ENCODE data around the gene PTGFRN. TPM values are rescaled to one million over a fixed set of nuclear protein-coding genes. Genes with fewer than 3 reads are reported as not detected.
"Not testable (repeated sequence)": the region's sequence is repeated elsewhere in the genome, so short reads cannot be mapped to it uniquely, and the experiment has no call there.

The PTGFRN gene
- total and polyA plus RNA-seq, 8 donors = 38.1 to 77.5 (median 67.9) TPM

DNA sequence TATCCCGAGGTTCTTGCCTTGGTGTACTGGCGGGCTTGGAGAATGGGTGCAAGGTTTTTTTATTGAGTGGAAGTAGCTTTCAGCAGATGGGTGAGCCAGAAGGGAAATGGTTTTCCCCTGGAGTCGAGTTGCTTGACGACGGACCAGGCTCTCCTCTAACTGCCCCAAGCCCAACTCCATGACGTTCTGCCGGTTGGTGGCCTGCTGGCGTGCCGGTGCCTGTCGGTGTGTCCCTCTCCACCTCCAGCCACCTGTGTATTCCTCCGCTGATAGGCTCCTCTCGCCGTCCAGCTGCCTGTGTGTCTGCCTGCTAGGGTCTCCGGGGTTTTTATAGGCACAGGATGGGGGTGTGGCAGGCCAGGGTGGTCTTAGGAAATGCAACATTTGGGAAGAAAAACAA is 34.3 kb upstream of the PTGFRN start:
- H3K4me1 ChIP-seq = peaks cover 6 to 10% of the 10 kb centered on the region in 2 donors

GRCh38 chr1:116875946-116876345 is 33.8 kb upstream of the PTGFRN start:
- H3K27me3 ChIP-seq; intact Hi-C loops (cut with DNase I); DNase-seq; H3K36me3 ChIP-seq; ATAC-seq; H3K4me3 ChIP-seq; H3K9me3 ChIP-seq; H3K27ac ChIP-seq: not testable (repeated sequence)
- peaks cover 6 to 10% of the 10 kb centered on the region in 2 donors for H3K4me1 ChIP-seq

More for the DNA sequence above, 34.3 kb upstream of the PTGFRN start:
- no peak for DNase-seq
- H3K27me3 ChIP-seq = peaks cover 0 to 6% of the 10 kb centered on the region in 2 donors
- H3K4me3 ChIP-seq = no peak overlapping the region
- no peaks in the 10 kb centered on the region for H3K9me3 ChIP-seq
- H3K27ac ChIP-seq = no peak overlapping the region
- TF ChIP-seq CTCF (IDR thresholded peaks at IDR 0.05) = no peak
- H3K36me3 ChIP-seq = no peaks in the 10 kb centered on the region
- intact Hi-C loops (cut with DNase I) = no loop called here
- no peak for ATAC-seq

GRCh38 chr1:116877141-116877818 is 32.4 kb upstream of the PTGFRN start:
- Histone ChIP-seq H3K4me1 (peaks cover 6 to 10% of the 10 kb centered on the region in 2 donors), H3K4me3 (no peak overlapping the region), H3K27ac (peak overlapping the region in 1 of 2 donors; percentile 7), H3K27me3 (peaks cover 0 to 6% of the 10 kb centered on the region in 2 donors), H3K9me3 (no peaks in the 10 kb centered on the region), H3K36me3 (no peaks in the 10 kb centered on the region)
- DNase-seq (no peak), ATAC-seq (no peak)
- intact Hi-C loops (cut with DNase I) = no loop called here
- no peak for TF ChIP-seq CTCF (IDR thresholded peaks at IDR 0.05)

- intact Hi-C loops (cut with DNase I) = no loop called here
- H3K27me3 ChIP-seq = peaks cover 0 to 6% of the 10 kb centered on the region in 2 donors
- ATAC-seq (peak; percentile 13), DNase-seq (no peak)
- H3K9me3 ChIP-seq = no peaks in the 10 kb centered on the region
- no peak for TF ChIP-seq CTCF (IDR thresholded peaks at IDR 0.05)
- H3K4me3 ChIP-seq = no peak overlapping the region
- peak overlapping the region in 1 of 2 donors; percentile 24 for H3K27ac ChIP-seq
- no peaks in the 10 kb centered on the region for H3K36me3 ChIP-seq
- H3K4me1 ChIP-seq = peaks cover 6 to 10% of the 10 kb centered on the region in 2 donors
Measured at GRCh38 chr1:116878804-116879477, 30.8 kb upstream of the PTGFRN start.

GRCh38 chr1:116879478-116880133 is 30.1 kb upstream of the PTGFRN start:
- Histone ChIP-seq H3K4me3 (no peak overlapping the region), H3K27me3 (peaks cover 0 to 6% of the 10 kb centered on the region in 2 donors), H3K36me3 (no peaks in the 10 kb centered on the region), H3K4me1 (peaks cover 6 to 10% of the 10 kb centered on the region in 2 donors), H3K27ac (no peak overlapping the region), H3K9me3 (no peaks in the 10 kb centered on the region)
- ATAC-seq (no peak), DNase-seq (no peak)
- no peak for TF ChIP-seq CTCF (IDR thresholded peaks at IDR 0.05)
- intact Hi-C loops (cut with DNase I) = no loop called here

Data from left lung (tissue), 10 donors.